ENCODE results near the gene AQP3. TPM values are rescaled to one million over a fixed set of nuclear protein-coding genes. Genes with fewer than 3 reads are reported as not detected.
A peak's percentile ranks its signal among the peaks of the same experiment; 100 is the strongest.

Gene AQP3
- total and polyA plus RNA-seq, 9 of the 15 experiments (the other 6 are each of a cell fraction or from before 2014, with no cell fraction given) = 4.2 to 31.5 (median 17.6) TPM

- TF ChIP-seq, protein P1, sequence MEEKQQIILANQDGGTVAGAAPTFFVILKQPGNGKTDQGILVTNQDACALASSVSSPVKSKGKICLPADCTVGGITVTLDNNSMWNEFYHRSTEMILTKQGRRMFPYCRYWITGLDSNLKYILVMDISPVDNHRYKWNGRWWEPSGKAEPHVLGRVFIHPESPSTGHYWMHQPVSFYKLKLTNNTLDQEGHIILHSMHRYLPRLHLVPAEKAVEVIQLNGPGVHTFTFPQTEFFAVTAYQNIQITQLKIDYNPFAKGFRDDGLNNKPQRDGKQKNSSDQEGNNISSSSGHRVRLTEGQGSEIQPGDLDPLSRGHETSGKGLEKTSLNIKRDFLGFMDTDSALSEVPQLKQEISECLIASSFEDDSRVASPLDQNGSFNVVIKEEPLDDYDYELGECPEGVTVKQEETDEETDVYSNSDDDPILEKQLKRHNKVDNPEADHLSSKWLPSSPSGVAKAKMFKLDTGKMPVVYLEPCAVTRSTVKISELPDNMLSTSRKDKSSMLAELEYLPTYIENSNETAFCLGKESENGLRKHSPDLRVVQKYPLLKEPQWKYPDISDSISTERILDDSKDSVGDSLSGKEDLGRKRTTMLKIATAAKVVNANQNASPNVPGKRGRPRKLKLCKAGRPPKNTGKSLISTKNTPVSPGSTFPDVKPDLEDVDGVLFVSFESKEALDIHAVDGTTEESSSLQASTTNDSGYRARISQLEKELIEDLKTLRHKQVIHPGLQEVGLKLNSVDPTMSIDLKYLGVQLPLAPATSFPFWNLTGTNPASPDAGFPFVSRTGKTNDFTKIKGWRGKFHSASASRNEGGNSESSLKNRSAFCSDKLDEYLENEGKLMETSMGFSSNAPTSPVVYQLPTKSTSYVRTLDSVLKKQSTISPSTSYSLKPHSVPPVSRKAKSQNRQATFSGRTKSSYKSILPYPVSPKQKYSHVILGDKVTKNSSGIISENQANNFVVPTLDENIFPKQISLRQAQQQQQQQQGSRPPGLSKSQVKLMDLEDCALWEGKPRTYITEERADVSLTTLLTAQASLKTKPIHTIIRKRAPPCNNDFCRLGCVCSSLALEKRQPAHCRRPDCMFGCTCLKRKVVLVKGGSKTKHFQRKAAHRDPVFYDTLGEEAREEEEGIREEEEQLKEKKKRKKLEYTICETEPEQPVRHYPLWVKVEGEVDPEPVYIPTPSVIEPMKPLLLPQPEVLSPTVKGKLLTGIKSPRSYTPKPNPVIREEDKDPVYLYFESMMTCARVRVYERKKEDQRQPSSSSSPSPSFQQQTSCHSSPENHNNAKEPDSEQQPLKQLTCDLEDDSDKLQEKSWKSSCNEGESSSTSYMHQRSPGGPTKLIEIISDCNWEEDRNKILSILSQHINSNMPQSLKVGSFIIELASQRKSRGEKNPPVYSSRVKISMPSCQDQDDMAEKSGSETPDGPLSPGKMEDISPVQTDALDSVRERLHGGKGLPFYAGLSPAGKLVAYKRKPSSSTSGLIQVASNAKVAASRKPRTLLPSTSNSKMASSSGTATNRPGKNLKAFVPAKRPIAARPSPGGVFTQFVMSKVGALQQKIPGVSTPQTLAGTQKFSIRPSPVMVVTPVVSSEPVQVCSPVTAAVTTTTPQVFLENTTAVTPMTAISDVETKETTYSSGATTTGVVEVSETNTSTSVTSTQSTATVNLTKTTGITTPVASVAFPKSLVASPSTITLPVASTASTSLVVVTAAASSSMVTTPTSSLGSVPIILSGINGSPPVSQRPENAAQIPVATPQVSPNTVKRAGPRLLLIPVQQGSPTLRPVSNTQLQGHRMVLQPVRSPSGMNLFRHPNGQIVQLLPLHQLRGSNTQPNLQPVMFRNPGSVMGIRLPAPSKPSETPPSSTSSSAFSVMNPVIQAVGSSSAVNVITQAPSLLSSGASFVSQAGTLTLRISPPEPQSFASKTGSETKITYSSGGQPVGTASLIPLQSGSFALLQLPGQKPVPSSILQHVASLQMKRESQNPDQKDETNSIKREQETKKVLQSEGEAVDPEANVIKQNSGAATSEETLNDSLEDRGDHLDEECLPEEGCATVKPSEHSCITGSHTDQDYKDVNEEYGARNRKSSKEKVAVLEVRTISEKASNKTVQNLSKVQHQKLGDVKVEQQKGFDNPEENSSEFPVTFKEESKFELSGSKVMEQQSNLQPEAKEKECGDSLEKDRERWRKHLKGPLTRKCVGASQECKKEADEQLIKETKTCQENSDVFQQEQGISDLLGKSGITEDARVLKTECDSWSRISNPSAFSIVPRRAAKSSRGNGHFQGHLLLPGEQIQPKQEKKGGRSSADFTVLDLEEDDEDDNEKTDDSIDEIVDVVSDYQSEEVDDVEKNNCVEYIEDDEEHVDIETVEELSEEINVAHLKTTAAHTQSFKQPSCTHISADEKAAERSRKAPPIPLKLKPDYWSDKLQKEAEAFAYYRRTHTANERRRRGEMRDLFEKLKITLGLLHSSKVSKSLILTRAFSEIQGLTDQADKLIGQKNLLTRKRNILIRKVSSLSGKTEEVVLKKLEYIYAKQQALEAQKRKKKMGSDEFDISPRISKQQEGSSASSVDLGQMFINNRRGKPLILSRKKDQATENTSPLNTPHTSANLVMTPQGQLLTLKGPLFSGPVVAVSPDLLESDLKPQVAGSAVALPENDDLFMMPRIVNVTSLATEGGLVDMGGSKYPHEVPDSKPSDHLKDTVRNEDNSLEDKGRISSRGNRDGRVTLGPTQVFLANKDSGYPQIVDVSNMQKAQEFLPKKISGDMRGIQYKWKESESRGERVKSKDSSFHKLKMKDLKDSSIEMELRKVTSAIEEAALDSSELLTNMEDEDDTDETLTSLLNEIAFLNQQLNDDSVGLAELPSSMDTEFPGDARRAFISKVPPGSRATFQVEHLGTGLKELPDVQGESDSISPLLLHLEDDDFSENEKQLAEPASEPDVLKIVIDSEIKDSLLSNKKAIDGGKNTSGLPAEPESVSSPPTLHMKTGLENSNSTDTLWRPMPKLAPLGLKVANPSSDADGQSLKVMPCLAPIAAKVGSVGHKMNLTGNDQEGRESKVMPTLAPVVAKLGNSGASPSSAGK (IDR thresholded peaks at IDR 0.05) = peak; percentile 89
- TF ChIP-seq ELF4 (CRISPR knock-in tag; IDR thresholded peaks at IDR 0.05) = no peak
- TF ChIP-seq ZNF3 (CRISPR knock-in tag; IDR thresholded peaks at IDR 0.05) = no peak
- TF ChIP-seq POLR2H (tag; IDR thresholded peaks at IDR 0.05; ENCODE audit: low read depth) = no peak
- TF ChIP-seq, protein P2, sequence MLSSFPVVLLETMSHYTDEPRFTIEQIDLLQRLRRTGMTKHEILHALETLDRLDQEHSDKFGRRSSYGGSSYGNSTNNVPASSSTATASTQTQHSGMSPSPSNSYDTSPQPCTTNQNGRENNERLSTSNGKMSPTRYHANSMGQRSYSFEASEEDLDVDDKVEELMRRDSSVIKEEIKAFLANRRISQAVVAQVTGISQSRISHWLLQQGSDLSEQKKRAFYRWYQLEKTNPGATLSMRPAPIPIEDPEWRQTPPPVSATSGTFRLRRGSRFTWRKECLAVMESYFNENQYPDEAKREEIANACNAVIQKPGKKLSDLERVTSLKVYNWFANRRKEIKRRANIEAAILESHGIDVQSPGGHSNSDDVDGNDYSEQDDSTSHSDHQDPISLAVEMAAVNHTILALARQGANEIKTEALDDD (IDR thresholded peaks at IDR 0.05) = peak; percentile 60
- no peak for TF ChIP-seq NUFIP1 (IDR thresholded peaks at IDR 0.05; ENCODE audit: partially characterized antibody)
- peak in 1 of 2 experiments; percentile 39; a peak in 1 of 4 replicates for TF ChIP-seq MAZ (CRISPR knock-in tag; conservative IDR thresholded peaks at IDR 0.05 in 1 of 2, IDR thresholded peaks at IDR 0.05 in 1 of 2)
These were observed 1.0 kb downstream of the AQP3 start (continued) for GRCh38 chr9:33446240-33446945.

Data from K562 (cell line).